SKM-1 (cell line): ENCODE data around the gene NSMCE1.
"Not testable (repeated sequence)": the region's sequence is repeated elsewhere in the genome, so short reads cannot be mapped to it uniquely, and the experiment has no call there.

ENCODE experiments used
- DNase-seq: peaks from one replicate; lab custom pipeline; 2025; ENCODE audit not compliant: unreplicated experiment; lab: John Stamatoyannopoulos, UW

The NSMCE1 gene

DNA sequence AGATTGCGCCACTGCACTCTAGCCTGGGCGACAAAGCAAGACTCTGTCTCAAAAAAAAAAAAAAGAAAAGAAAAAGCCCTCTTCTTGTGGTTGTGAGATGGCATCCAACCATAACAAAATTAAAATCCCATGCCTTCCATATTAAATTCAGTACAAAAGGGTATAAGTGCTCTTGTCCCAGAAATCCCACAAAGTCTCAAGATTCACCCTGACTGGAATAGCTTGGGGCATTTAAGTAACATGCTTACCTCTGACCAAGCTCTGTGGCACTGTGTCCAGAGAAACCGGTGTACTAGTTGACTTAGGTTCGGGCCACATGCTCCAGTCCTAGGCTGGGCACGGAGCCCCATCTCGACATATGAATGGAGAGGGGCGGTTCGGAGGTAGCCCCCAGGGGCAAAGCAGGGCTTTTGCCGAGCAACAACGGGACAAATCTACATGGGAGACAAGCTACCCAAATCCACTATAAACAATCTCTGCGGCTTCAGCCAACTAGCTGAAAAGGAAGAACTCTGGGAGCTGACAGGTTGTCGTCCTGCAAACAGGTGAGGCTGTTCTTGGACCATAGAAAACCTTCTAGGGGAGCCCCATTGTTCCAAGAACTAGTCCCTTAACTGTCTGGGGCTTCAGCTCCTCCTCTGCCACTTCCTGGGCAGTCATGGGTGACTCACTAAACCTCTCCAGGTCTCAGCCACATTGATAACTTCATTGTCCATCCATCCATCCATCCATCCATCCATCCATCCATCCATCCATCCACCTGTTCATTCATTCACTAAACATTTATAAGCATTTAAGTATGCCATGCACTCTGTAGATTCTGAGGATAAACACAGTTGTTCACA, 34.9 kb upstream of the NSMCE1 start:
- DNase-seq: no peak

DNA sequence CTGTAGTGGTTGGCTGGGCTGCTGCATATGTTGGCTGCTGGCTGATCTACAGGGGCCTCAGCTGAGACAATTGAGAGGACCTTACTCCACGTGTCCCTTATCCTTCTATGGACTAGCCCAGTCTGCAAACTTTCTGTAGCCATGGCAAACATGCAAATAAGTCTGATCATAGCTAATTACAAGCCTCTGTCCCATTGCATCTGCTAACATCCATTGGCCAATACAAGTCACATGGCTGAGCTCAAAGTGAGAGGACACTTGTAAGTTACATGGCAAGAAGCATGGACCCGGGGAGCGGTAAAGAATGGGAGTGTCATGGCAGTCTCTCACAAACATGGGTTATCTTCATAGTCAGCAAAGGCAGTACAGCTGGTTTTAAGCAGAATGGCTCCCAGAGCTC, 33.6 kb upstream of the NSMCE1 start:
- no peak for DNase-seq

DNA sequence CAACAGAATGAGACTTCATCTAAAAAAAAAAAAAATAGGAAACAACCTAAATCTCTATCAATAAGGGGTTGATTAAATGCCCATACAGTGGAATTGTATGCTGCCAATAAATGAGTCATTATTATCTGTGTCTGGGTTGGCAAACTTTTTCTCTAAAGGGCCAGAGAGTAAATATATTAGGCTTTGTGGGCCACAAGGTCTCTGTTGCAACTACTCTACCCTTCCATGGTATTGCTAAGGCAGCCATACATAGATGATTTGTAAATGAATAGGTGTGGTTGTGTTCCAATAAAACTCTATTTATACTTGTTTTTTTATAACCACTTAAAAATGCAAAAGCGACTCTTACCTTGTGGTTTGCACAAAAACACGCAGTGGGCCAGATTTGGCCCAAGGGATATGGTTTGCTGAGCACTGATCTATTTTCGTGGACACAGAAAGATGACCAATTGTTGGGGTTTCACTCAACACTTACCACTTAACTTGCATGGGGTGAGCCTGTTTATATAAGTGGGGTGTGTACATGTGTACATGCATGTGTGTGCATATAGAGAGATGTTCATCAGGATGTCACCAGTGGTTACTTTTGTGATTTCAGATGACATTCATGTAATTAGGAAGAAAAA, 32.8 kb upstream of the NSMCE1 start:
- no peak for DNase-seq

DNA sequence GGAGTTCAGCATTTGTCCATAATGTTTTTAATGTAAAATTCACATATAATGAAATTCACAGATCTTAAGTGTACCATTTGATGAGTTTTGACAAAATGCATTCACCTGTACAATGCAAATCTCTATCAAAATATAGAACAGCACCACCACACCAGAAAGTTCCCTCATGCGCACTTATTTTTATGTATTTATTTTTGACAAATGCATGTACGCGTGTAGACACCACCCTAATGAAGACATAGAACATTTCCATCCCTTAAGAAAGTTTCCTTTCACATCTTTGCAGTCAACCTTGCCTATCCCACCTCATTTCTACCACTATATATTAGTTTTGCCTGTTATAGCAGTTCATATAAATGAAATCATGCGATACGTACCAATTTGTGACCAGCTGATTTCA, 29.6 kb upstream of the NSMCE1 start:
- DNase-seq: no peak

DNA sequence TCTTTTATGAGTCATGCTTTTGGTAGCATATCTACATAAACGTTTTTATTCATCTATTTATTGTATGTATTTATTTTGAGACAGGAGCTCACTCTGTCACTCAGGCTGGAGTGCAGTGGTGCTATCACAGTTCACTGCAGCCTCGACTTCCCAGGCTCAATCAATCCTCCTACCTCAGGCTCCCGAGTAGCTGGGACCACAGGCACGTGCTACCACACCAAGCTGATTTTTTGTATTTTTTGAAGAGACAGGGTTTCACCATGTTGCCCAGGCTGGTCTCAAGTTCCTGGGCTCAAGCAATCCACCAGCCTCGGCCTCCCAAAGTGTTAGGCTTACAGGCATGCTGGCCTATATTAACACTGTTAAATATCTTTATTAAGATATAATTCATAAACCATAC, 24.8 kb upstream of the NSMCE1 start:
- no peak for DNase-seq

DNA sequence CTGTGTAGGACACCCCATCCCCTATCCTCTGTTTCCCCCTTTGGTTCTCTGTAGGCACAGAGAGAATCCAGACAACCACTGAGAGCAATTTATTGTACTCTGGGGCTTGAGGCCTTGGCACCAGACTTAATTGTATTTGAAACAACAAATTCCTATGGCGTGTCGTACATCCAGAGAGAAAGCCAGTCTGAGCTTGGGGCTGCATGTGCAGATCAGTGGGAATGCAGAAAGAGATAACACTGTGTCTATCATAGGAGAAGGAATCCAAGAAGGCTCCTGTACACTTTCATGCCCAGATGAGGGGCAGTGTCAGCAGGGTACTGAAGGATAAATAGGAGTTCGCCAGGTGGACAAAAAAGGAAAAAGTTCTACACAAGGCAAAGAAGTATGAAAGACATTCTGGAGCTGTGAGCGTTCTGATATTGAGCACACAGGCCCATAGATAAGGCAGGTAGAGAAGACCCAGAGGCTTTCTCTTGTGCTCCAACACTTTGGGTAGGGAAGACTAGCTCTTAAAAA, 23.2 kb upstream of the NSMCE1 start:
- DNase-seq: no peak

DNA sequence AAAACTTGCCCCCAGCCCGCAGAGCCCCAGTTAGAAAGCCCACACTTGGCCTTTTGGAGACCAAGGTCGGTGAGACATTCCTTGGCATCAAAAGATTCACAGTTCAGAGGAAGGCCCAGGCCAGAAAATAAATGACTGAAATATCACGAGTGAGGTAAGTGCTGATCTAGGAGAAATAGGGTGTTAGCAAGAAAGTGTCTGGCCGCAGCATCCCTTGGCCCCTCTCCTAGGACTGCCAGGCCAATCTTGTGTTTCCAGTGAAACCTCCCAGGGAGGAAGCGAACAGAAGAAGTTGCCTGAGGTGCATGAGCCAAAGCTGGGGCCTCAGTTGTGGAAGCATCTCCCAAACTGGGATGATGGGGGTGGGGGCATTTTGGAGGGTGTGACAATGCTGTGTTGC, 22.5 kb upstream of the NSMCE1 start:
- no peak for DNase-seq

DNA sequence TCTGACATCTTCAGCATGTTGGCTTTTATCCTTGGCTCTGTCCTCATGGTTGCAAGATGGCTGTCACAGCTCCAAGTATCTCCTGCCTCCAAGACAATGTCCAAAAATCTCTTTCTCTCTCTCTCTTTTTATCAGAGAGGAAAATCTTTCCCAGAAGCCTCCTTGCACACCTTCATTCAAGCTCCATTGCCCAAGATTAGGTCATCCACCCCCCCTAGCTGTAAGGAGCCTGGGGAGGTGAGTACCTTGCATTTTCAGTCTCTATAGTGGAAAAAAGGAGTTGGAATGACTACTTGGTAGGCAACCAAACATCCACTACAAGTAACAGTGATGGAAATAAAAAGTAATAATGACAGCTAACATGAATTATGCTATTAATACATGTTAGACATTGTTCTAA, 22.0 kb upstream of the NSMCE1 start:
- no peak for DNase-seq

DNA sequence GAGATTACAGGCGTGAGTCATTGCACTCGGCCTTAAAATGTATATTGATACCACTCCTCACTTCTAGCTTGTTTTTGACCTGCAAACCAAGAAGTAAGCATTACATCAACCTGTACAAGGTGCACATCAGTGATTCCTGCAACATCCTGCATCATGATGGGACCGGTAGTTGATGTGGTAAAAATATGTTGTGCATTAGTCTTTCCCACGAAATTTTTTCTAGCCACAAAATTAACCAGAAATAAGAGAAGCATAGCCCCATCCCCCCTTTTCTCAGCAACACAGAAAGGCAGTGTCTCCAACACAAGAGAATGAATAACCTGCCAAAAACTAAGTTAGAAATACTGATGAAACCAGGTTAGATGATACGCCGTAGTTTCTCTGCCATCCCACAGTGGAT, 21.1 kb upstream of the NSMCE1 start:
- DNase-seq: no peak

DNA sequence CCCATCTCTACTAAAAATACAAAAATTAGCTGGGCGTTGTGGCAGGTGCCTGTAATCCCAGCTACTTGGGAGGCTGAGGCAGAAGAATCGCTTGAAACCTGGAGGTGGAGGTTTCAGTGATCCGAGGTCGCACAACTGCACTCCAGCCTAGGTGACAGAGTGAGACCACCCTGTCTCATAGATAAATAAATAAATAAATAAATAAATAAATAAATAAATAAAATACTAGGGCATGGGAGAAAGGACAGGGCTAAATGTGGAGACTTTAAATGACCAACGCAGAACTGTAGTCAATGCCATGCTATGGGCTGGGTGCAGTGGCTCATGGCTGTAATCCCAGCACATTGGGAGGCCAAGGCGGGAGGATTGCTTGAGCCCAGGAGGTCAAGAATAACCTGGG, 19.7 kb upstream of the NSMCE1 start:
- DNase-seq: not testable (repeated sequence)

DNA sequence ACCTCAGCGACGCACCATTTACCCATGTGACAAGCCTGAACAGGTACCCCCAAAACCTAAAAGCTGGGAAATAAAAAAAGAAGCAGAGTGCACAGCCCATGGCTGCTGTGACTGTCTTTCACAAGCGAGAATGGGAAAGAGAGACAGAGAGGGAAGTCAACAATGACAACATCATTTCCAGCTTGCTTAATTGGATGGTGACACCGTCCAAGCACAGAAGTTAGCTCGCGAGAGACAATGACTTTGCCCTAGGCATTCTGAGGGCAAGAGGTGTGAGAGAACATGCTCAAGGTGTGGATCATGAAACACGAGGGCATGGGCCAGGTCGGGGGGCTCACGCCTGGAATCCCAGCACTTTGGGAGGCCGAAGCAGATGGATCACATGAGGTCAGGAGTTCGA, 19.3 kb upstream of the NSMCE1 start:
- DNase-seq: peak; percentile 73

DNA sequence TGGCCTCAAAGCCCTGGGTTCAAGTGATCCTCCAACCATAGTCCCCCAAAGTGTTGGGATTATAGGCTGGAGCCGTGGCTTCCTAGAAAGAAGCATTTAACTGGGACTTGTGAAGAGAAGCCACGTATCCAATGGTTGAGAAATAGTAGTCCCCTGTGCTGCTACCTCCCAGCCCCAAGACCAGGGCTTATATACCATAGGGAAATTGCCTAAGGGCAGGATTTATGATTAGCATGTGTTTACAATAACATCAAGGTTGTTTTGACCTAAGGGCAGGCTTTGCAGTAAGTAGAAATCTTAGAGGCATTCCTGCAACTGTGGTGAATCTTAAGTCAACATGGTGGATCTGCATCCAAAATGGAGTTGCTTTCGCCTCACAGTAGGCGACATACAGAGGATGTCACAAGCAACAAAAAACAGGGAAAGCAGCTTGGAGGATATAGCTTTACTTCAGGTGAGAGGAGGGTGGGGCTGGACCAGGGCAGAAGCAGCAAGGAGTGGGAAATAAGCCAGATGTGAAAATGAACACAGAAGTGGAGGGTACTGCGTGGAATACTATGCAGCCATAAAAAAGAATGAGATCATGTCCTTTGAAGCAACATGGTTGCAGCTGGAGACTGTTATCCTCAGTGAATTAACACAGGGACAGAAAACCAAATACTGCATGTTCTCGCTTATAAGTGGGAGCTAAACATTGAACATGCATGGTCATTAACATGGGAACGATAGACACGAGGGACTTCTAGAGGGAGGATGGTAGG, 18.7 kb upstream of the NSMCE1 start:
- no peak for DNase-seq

DNA sequence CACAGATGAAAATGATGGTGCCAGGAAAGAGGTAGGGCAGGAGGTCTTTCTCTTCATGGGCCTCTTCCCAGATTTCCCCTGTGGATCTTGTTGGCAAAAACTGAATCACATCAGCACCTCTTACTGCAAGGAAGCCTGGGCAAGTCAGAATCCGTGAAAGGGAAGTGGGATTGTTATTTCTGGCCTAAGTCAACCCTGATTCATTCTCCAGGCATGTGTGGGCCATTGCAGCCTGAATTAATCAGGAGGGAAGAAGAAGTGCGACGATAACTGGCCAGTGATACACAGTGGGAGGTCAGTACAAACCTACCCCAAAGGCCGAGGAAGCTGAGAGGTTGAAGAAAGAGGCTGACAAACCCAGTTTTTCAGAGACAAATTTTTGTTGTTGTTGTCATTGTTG, 17.9 kb upstream of the NSMCE1 start:
- no peak for DNase-seq

DNA sequence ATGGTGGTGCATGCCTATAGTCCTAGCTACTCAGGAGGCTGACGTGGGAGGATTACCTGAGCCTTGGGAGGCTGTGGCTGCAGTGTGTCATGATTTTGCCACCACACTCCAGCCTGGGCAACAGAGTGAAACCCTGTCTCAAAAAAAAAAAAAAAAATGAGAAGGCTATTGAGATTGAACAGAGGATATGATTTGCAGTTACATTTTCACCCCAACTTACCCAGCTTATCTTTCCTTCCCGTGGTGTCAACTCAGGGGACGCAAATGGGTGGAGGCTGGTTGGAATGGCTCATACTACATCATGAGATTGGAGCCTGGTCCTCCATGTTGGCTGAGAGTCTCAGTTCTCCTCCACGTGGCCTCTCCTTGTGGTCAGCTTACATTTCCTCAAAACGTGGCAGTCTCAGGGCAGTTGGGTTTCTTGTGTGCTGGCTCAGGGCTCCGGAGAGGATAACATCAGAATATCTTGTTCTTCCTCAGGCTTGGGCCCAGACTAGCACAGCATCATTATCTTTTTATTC, 17.2 kb upstream of the NSMCE1 start:
- DNase-seq: peak; percentile 11

DNA sequence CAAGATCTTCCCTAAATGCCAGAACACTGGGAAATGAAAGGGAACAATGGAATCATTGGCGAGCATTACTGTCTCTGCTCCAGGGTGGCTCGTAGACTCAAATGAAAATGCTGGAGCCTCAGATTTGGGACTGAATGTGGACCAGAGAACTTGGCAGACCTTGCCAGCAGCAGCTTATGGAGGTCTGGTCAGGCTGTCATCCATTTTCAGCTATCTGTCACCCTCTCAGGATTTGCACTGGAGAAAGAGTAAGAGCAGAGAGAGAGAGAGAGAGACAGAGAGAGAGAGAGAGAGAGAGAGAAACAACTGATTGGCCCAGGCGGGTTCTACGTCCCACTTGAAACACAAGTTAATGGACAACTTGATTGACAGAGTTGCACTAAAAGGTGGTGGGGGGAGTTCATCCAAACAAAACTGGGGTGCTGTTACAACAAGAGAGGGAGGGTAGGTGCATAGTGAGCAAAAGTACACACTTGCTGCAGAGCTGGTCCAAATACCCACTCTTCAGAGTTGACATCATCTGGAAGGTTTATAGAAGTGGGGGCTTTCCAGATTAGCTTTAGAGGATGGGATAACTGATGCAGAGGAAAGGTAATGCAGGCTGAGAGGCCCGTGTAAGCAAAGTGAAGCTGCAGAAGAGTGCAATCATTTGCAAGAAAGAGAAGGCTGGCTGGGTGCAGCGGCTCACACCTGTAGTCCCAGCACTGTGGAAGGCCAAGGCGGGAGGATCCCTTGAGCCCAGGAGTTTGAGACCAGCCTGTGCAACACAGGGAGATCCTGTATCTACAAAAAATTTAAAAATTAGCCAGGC, 16.5 kb upstream of the NSMCE1 start:
- DNase-seq: no peak

DNA sequence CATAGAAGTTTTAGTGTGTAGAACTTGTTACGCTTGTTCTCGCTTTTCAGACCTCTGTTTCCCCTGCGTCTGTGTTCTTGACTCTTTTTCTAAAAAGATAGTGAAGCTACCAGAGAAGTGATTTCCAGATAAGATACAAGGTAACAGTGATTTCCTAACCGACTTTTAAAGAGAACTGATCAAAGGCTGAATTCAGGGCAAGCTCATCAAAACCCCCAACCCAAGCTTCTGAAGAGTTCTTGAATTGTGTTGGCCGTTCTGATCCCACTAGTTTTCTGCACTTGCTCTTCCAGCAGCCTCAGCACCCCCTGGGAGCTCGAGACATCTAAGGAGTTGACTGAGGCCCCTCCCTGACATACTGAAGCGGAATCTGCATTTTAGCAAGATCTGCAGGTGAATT, 12.7 kb upstream of the NSMCE1 start:
- DNase-seq: no peak

DNA sequence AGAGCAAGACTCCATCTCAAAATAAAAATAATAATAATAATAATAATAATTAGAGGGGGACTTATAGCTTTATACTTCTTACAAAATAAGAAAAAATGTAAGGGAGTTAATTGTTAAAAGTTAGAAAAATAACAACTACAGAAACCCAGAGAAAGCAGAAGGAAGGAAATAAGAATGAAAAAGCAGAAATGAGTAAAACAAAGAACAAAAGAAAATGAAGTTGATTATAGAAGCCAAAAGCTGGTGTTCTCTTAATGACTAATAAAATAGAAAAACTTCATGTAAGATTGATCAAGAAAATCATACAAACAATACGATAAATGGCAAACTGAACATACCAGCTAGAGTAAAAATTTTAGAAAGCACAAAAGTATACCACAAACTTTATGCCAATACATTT, 6.8 kb upstream of the NSMCE1 start:
- no peak for DNase-seq

DNA sequence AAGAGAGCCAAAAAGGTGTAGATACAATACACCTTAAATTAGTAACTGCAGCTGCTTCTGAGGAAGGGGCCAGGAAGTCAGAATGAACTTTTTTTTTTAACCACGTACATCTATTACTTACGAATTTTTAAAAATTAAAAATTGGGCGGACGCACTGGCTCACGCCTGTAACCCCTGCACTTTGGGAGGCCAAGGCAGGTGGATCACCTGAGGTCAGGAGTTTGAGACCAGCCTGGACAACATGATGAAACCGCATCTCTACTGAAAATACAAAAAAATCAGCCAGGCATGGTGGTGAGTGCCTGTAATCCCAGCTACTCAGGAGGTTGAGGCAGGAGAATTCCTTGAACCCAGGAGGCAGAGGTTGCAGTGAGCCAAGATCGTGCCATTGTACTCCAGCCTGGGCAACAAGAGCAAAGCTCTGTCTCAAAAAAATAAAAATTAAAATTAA, 5.9 kb upstream of the NSMCE1 start:
- not testable (repeated sequence) for DNase-seq

DNA sequence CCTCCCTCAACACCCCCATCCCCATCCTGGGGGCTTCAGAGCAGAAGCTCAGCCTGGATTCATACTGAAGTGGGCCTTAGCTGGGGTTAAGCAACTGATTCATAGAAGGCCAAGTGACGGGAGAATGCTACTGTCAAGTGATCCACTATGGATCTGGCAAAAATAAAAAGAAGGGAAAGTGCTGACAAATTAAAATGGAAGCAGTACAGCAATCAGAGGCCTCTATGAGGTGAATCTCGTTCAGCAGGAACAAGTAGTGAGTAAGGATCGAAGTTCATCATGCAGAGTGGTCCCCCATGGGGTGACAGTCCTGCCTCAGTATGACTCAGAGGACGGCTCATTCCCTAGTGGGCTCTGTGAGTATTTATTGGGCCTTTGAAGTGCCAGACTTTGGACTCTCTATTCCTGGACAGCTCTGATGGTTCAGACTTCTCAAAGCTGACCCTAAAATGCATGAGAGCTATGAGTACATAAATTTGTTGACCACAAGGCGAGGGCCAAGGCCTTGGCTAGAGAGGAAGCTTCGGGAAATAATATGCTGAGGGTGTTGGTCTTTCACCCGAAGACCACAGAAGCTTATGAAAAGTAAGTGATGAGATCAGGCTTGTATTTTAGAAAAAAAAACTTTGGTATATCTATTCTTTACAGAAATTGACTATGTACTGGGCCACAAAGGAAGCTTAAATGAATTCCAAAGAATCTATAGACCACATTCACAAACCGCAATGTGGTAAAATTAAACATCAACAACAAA, 5.3 kb upstream of the NSMCE1 start:
- no peak for DNase-seq

DNA sequence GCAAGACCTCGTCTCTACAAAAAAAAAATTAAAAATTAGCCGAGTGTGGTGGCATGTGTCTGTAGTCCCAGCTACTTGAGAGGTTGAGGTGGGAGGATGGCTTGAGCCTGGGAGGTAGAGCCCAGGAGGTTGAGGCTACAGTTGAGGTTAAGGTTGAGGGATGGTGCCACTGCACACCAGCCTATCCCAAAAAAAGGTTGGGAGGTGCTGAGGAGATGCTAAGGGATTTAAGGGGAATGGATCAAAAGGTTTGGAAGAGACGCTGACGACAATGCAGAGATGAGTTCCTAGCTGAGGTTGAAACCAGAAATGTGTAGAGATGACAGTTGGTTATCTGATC, 4.7 kb upstream of the NSMCE1 start:
- DNase-seq: no peak
